AG10803 (cell line): ENCODE data around the gene SYNE1.

ENCODE experiments used
- DNase-seq: peaks from one replicate; pipeline ENCODE4 v3.0.0; 2010; ENCODE audit warnings: low read depth
- H3K4me3 ChIP-seq: 2 replicates; pipeline ENCODE4 v1.5.1; 2011; ENCODE audit warnings: mild to moderate bottlenecking, low read length, control low read depth
- CTCF ChIP-seq: conservative IDR thresholded peaks from 2 replicates; pipeline ENCODE4 v1.5.1; 2011; ENCODE audit warnings: mild to moderate bottlenecking, low read length, control low read depth, inconsistent platforms

Gene SYNE1

GRCh38 chr6:152356662-152357061 is 280.5 kb downstream of the SYNE1 start:
- DNase-seq: peak; percentile 51
- peak; percentile 37 for TF ChIP-seq CTCF
- no peak overlapping the region for H3K4me3 ChIP-seq

GRCh38 chr6:152356016-152356415 is 281.1 kb downstream of the SYNE1 start:
- no peak for TF ChIP-seq CTCF
- DNase-seq: peak; percentile 16
- no peak overlapping the region for H3K4me3 ChIP-seq

GRCh38 chr6:152355166-152355565 is 282.0 kb downstream of the SYNE1 start:
- H3K4me3 ChIP-seq: no peak overlapping the region
- no peak for TF ChIP-seq CTCF
- no peak for DNase-seq

GRCh38 chr6:152353440-152353839 is 283.7 kb downstream of the SYNE1 start:
- no peak overlapping the region for H3K4me3 ChIP-seq
- no peak for TF ChIP-seq CTCF
- DNase-seq: no peak

- no peak overlapping the region for H3K4me3 ChIP-seq
- no peak for DNase-seq
- TF ChIP-seq CTCF: no peak
Observed at GRCh38 chr6:152351742-152352141, 285.4 kb downstream of the SYNE1 start.

GRCh38 chr6:152351110-152351509 is 286.1 kb downstream of the SYNE1 start:
- no peak for TF ChIP-seq CTCF
- no peak overlapping the region for H3K4me3 ChIP-seq
- no peak for DNase-seq

- DNase-seq: no peak
- no peak for TF ChIP-seq CTCF
- no peak overlapping the region for H3K4me3 ChIP-seq
Observed at GRCh38 chr6:152348116-152348515, 289.0 kb downstream of the SYNE1 start.
